GM21737 (cell line): ENCODE results near the gene ZDHHC11.
"Not testable (repeated sequence)": the region's sequence is repeated elsewhere in the genome, so short reads cannot be mapped to it uniquely, and the experiment has no call there.

ENCODE experiments used
- ATAC-seq: cut with Tn5 transposase; IDR thresholded peaks from one replicate; pipeline ENCODE4 v1.9.1; 2021; ENCODE audit warnings: mild to moderate bottlenecking, moderate library complexity; ENCODE audit not compliant: unreplicated experiment

The ZDHHC11 gene

GRCh38 chr5:778967-779366, 71.8 kb downstream of the ZDHHC11 start:
- ATAC-seq: not testable (repeated sequence)

GRCh38 chr5:778421-778820, 72.4 kb downstream of the ZDHHC11 start:
- not testable (repeated sequence) for ATAC-seq

DNA sequence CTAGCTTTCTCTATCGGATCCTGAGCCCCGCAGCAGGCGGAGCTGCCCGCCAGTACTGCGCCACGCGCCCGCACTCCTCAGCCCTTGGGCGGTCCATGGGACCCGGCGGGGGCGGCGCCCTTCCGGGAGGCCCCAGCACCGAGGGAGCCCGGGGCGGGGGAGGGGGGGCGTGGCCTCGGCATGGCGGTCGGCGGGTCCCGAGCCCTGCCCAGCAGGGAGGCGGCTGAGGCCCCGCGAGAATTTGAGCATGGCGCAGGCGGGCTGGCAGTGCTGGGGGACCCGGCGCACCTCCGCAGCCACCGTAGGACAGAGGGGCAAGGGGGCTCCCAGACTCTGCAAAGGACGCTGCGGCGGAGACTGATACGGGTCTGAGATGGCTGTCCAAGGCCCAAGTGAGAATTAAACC, 73.0 kb downstream of the ZDHHC11 start:
- no peak for ATAC-seq

DNA sequence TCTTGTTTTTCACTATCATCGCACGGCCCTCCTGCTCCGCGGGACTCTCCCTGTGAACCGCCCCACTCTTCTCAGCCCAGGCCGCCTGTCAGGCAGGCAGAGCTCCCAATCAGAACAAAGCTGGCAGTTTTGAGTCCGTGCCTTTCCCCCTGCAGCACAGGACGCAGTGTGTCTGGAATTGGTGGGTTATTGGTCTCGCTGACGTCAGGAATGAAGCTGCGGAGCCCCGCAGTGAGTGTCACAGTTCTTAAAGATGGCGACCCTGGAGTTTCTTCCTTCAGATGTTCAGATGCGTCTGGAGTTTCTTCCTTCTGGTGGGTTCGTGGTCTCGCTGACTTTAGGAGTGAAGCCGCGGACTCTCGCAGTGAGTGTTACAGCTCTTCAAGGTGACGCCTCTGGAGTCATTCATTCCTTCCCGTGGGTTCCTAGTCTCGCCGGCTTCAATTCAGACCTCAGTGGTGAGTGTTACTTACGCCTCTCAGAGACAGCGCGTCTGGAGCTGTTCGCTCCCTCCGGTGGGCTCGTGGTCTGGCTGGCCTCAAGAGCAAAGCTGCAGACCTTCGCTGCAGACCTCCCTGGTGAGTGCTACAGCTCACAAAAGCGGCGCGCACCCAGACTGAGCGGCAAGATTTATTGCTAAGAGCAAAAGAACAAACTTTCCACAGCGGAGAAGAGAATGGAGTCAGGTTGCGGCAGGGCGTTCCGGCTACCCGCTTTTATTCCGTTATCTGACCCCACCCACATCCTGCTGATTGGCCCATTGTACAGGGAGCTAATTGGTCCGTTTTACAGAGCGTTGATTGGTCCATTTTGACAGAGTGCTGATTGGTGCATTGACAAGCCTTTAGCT, 73.7 kb downstream of the ZDHHC11 start:
- no peak for ATAC-seq

GRCh38 chr5:775961-776861, 74.6 kb downstream of the ZDHHC11 start:
- ATAC-seq: no peak

GRCh38 chr5:775595-775960, 75.2 kb downstream of the ZDHHC11 start:
- ATAC-seq: not testable (repeated sequence)

GRCh38 chr5:774854-775505, 75.8 kb downstream of the ZDHHC11 start:
- ATAC-seq: not testable (repeated sequence)

DNA sequence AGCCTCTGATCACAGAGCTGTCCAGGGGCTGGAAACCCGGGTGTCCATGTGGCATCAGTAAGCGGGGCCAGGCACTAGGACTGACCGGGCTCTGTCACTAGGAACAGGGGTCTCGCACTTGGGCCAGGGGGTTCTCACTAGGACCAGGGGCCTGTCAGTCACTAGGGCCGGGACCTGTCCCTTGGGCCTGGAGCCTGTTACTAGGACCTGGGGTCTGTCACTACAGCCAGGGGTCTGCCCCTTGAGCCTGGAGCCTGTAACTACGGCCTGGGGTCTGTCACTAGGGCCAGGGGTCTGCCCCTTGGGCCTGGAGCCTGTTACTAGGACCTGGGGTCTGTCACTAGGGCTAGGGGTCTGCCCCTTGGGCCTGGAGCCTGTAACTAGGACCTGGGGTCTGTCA, 76.5 kb downstream of the ZDHHC11 start:
- not testable (repeated sequence) for ATAC-seq

- ATAC-seq: no peak
Observed at GRCh38 chr5:773517-774264, 77.1 kb downstream of the ZDHHC11 start.

DNA sequence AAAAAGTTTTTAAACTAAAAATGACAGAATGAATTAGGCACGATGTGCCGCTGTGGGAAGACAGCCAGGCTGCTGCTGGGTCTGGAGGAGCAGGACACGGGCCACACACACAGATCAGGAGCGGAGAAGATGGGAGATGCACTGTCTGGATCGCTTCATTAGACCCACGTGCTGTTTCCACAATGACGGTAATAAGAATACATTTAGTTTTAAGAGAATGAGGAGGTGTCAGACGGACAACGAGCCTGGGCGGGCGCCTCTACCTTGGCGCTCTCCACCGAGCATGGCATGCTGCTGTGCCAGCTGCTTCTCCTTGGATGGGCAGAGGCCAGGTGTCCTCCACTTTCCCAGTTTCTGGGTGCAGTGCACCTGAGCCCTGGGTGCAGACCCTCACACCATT, 77.9 kb downstream of the ZDHHC11 start:
- ATAC-seq: not testable (repeated sequence)

DNA sequence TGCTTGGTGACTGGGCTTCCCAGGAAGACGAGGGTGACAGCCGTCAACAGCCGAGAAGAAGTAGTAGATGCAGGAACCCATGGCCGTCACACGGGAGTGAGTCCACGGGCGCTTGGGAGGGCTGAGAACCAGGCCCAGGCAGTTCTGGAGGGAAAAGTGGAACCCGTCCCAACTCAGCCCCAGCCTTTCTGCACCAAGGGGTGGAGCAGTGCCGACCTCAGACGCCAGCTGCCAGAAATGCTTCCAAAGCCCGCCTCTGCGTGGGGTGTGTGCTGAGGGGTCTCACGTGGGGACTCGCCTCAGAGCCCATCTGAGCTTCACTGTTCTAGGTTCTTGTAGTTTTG, 78.3 kb downstream of the ZDHHC11 start:
- not testable (repeated sequence) for ATAC-seq

DNA sequence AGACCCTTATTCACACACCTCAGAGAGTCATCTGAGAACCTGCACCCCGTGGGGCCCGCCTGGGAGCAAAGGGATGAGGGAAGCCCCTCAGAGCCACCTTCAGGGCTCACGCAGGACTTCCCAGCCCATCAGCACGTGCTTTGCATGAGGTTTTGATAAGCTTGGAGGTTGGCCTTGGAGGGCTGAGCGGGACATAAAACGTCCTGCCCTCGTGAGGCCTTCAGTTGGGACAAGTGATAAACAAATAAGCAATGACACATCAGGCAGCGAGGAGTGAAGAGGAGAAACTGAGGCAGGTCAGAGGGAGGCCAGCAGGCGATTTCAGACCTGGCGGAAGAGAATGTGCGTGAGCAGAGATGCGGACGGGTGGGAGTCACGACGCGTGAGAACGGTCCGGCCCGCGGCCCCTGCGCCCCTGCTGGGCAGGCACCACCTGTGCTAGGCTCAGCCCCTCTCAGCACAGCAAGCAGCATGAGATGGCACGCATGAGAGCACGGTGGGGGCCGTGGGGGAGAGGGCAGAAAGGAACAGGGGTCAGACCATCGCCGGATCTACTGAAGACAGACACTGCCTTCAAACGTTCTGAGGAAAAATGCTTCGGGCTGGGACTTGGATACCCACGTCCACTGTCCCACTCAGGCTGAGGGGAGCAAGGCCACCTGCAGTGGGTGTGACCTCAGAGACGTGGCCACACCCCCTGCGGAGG, 78.8 kb downstream of the ZDHHC11 start:
- ATAC-seq: not testable (repeated sequence)

- ATAC-seq: not testable (repeated sequence)
Observed at GRCh38 chr5:771087-771781, 79.6 kb downstream of the ZDHHC11 start.

- ATAC-seq: not testable (repeated sequence)
Observed at GRCh38 chr5:770585-770984, 80.2 kb downstream of the ZDHHC11 start.

GRCh38 chr5:769485-770145, 81.2 kb downstream of the ZDHHC11 start:
- ATAC-seq: not testable (repeated sequence)

- ATAC-seq: no peak
Observed at GRCh38 chr5:766666-767431, 83.9 kb downstream of the ZDHHC11 start.

DNA sequence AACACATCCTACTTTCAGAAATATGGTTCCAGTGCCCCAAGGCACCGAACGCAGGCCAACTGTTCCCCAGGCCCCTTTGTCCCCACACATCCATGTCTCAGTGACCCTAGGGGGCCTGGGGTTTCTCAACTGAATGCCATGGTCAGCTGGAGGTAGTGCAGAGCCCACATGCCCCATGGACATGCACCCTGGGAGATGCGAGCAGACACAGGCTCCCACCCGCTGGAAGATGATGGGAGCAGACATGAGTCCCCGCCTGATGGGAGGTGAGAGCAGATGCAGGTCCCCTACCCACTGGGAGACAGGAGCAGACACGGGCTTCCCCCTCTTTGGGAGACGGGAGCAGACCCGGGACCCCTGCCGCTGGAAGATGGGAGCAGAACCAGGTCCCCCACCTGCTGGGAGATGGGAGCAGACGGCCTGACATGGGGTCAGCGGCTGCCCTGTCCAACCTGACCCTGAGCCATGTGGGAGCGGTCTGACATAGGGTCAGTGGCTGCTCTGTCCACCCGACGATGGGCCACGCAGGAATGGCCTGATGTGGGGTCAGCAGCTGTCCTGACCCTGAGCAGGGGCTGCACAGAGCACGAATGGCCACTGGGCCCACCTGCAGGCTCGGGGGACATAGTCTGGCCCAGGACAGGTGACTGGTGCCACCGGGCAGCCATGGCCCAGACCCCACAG, 84.7 kb downstream of the ZDHHC11 start:
- ATAC-seq: no peak
